Heart right ventricle (tissue), 16 donors: ENCODE measurements around the gene NOVA2. TPM values are rescaled to one million over a fixed set of nuclear protein-coding genes. Genes with fewer than 3 reads are reported as not detected.

Source experiments
- ATAC-seq, 8 donors: fragments of 200-7000 bp; cut with Tn5 transposase; one replicate each; pipeline ENCODE4 v1.9.1; 2020; ENCODE audit warnings: mild to moderate bottlenecking in 8 of 8, moderate library complexity in 8 of 8, moderate number of reproducible peaks in 1 of 8
- DNase-seq, 2 donors: peaks; one replicate each; pipeline ENCODE4 v3.0.0-alpha.2; 2020
- H3K27ac ChIP-seq, 10 donors: fragments of 200-600 bp; sonication (generic) in 2 of 10; one replicate each; pipeline versions ENCODE4 v1.5.0 to v1.8.0; 2020 to 2022; ENCODE audit warnings: mild to moderate bottlenecking in 3 of 10
- H3K27me3 ChIP-seq, 7 donors: fragments of 200-600 bp; one replicate each; pipeline ENCODE4 v1.8.0; 2021 to 2022; ENCODE audit warnings: mild to moderate bottlenecking in 2 of 7
- H3K36me3 ChIP-seq, 9 donors: fragments of 200-600 bp; sonication (generic) in 1 of 9; one replicate each; pipeline versions ENCODE4 v1.5.0 to v1.8.0; 2020 to 2022; ENCODE audit warnings: mild to moderate bottlenecking in 2 of 9
- H3K4me1 ChIP-seq, 9 donors: fragments of 200-600 bp; sonication (generic) in 1 of 9; one replicate each; pipeline versions ENCODE4 v1.5.0 to v1.8.0; 2020 to 2022; ENCODE audit warnings: mild to moderate bottlenecking in 4 of 9
- H3K4me3 ChIP-seq, 10 donors: fragments of 200-600 bp; sonication (generic) in 2 of 10; one replicate each; pipeline versions ENCODE4 v1.5.0 to v1.8.0; 2020 to 2022; ENCODE audit warnings: mild to moderate bottlenecking in 7 of 10, moderate library complexity in 2 of 10
- H3K9me3 ChIP-seq, 11 donors: fragments of 200-600 bp in 10 of 11; sonication (generic) in 2 of 11; one replicate each; pipeline versions ENCODE4 v1.5.0 to v1.8.0; 2013 to 2022; ENCODE audit warnings: mild to moderate bottlenecking in 2 of 11, control low read depth in 1 of 11, moderate library complexity in 1 of 11
- WGBS, 2 donors: extraction: QIAGEN DNeasy Blood & Tissue Kit; methylation state at CpG; one replicate each; pipeline ENCODE4 v1.1.7; 2013; ENCODE audit warnings: inconsistent platforms in 1 of 2; 5-methylcytosine and 5-hydroxymethylcytosine counted together
- intact Hi-C, 10 donors: fragments of 100-400 bp; cut with DNase I; formaldehyde crosslinking; loops; one replicate each; pipeline versions ENCODE4 v1.11.1 to v1.14.2; 2022
- polyA plus RNA-seq, 2 donors: library from polyadenylated mRNA; stranded (reverse); fragments of 200-250 nt; gene quantifications; one replicate each; pipeline ENCODE4 v1.2.3, GENCODE V29; 2013
- total RNA-seq, 10 donors: library from RNA; stranded (reverse); fragmentation: NEBNext Ultra II Directional in 3 of 10; extraction: Animal tissue kit (Norgen Biotek cat#: 25700) in 3 of 10; gene quantifications; one replicate each; pipeline versions ENCODE4 v1.2.1 to v1.2.4, GENCODE V29; 2021 to 2023
- TF ChIP-seq, protein P1 (sequence below), 9 donors: fragments of 200-600 bp; sonication (generic) in 2 of 9; IDR thresholded peaks; one replicate each; pipeline versions ENCODE4 v1.5.0 to v1.8.0; 2021 to 2022; ENCODE audit warnings: antibody characterized with exemption in 9 of 9, mild to moderate bottlenecking in 5 of 9, moderate library complexity in 1 of 9
- donor health status: Arrhythmogenic right ventricular cardiomyopathy.
- donor health status: ischemic (EF 13 %, LVEDD 7.1; RV severe dilation, severe dysfunction).
- donor health status: healthy with polysubstance abuse.
- donor health status: DM: no; HTN: yes; CAD: no.
- donor health status: DM: no; HTN: no; CAD: no.
- donor health status: ischemic (EF 25% LVEDD 6.9; RV normal size, moderate dysfunction).
- donor health status: ischemic (EF 25% LVEDD 5.7; RV mildly dilated, moderate dysfunction).
- donor health status: healthy.
- donor health status: DM: yes; HTN: yes; CAD: no.
- donor health status: Ischemic cardiomyopathy.
- donor health status: ischemic (EF 35%, LVEDD 5.7; RV mildly dilated, moderate dysfunction).
- donor health status: nonischemic (EF 11% LVEDD 7.7; RV severe dilation, severe dysfunction).
- donor health status: DM: yes; HTN: yes; CAD: no.
- donor health status: PGD.
- donor health status: ischemic (EF 29% LVEDD 5.4; RV normal size, mild dysfunction).
- donor health status: nonischemic (EF 23%, LVEDD 6.1; RV moderate dilation, normal function).

Gene NOVA2
- total and polyA plus RNA-seq, 12 donors, result 1.6 to 8.2 (median 5.9) TPM

GRCh38 chr19:46000491-46001246, 27.0 kb upstream of the NOVA2 start:
- intact Hi-C loops, result loop anchor here in 1 of 10 donors (10.0 kb wide), 1 partner anchor 86 kb away; the partner anchor contains the start of gene NANOS2
- Histone ChIP-seq H3K27ac (no peak overlapping the region), H3K9me3 (no peaks in the 10 kb centered on the region), H3K36me3 (peaks cover 0 to 26% (median 0%) of the 10 kb centered on the region in 9 donors), H3K4me1 (peaks cover 3 to 25% (median 14%) of the 10 kb centered on the region in 9 donors), H3K4me3 (no peak overlapping the region), H3K27me3 (peaks cover 0 to 20% (median 0%) of the 10 kb centered on the region in 7 donors)
- WGBS, 2 donors, result 7 to 13% methylated on average over 33 to 34 of the region's 34 CpGs
- TF ChIP-seq, protein P1, sequence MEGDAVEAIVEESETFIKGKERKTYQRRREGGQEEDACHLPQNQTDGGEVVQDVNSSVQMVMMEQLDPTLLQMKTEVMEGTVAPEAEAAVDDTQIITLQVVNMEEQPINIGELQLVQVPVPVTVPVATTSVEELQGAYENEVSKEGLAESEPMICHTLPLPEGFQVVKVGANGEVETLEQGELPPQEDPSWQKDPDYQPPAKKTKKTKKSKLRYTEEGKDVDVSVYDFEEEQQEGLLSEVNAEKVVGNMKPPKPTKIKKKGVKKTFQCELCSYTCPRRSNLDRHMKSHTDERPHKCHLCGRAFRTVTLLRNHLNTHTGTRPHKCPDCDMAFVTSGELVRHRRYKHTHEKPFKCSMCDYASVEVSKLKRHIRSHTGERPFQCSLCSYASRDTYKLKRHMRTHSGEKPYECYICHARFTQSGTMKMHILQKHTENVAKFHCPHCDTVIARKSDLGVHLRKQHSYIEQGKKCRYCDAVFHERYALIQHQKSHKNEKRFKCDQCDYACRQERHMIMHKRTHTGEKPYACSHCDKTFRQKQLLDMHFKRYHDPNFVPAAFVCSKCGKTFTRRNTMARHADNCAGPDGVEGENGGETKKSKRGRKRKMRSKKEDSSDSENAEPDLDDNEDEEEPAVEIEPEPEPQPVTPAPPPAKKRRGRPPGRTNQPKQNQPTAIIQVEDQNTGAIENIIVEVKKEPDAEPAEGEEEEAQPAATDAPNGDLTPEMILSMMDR (IDR thresholded peaks at IDR 0.05), result no peak
- DNase-seq (peak in 1 of 2 donors; percentile 44), ATAC-seq (peak in 6 of 8 donors; percentile 23 to 54 (median 43))

DNA sequence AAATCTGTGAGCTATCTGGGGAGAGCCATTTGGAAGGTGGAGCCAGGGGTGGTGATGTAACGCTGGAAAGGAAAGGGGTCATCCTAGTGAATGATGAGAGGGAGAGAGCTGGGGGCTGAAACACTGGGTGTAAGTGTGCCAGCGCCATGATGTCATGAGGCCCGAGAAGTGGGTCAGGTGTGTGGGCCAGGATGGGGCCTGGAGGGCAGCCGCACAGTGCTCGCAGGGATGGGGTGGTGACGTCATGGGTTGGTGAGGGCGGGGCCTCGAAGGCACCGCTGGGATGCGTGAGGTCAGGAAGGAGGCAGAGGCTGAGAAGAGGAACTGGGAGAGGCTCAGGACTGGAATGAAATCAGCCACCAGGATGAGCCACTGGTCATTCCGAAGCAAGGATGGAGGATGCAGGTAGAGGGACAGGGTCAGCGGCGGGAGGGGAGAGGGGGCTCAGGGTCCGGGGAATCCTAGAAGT, 26.0 kb upstream of the NOVA2 start:
- H3K4me1 ChIP-seq, result peaks cover 3 to 27% (median 16%) of the 10 kb centered on the region in 9 donors
- TF ChIP-seq, protein P1 (IDR thresholded peaks at IDR 0.05), result no peak
- H3K9me3 ChIP-seq, result no peaks in the 10 kb centered on the region
- intact Hi-C loops, result loop anchor here in 3 of 10 donors (5.0 to 10.0 kb wide), 3 partner anchors 72 to 137 kb away; partner anchors contain the start of genes FOXA3 (in 1 of the 3), NANOS2 (in 1 of the 3) and SYMPK (in 1 of the 3)
- DNase-seq, result no peak
- peaks cover 0 to 20% (median 0%) of the 10 kb centered on the region in 7 donors for H3K27me3 ChIP-seq
- H3K27ac ChIP-seq, result no peak overlapping the region
- WGBS, 2 donors, result 12 to 15% methylated on average over 14 of the region's 14 CpGs
- no peak for ATAC-seq
- no peak overlapping the region for H3K4me3 ChIP-seq
- H3K36me3 ChIP-seq, result peaks cover 0 to 22% (median 0%) of the 10 kb centered on the region in 9 donors

GRCh38 chr19:45998834-45999233, 25.2 kb upstream of the NOVA2 start:
- ATAC-seq, result no peak
- no peaks in the 10 kb centered on the region for H3K9me3 ChIP-seq
- 91 to 96% methylated on average over 4 of the region's 4 CpGs for WGBS, 2 donors
- no peak overlapping the region for H3K4me3 ChIP-seq
- H3K27ac ChIP-seq, result no peak overlapping the region
- H3K27me3 ChIP-seq, result peaks cover 0 to 20% (median 0%) of the 10 kb centered on the region in 7 donors
- TF ChIP-seq, protein P1 (IDR thresholded peaks at IDR 0.05), result no peak
- DNase-seq, result no peak
- peaks cover 3 to 32% (median 21%) of the 10 kb centered on the region in 9 donors for H3K4me1 ChIP-seq
- H3K36me3 ChIP-seq, result peaks cover 0 to 22% (median 0%) of the 10 kb centered on the region in 9 donors
- intact Hi-C loops, result loop anchor here in 2 of 10 donors (5.0 kb wide), 2 partner anchors 72 to 137 kb away; partner anchors contain the start of genes FOXA3 (in 1 of the 2) and SYMPK (in 1 of the 2)

DNA sequence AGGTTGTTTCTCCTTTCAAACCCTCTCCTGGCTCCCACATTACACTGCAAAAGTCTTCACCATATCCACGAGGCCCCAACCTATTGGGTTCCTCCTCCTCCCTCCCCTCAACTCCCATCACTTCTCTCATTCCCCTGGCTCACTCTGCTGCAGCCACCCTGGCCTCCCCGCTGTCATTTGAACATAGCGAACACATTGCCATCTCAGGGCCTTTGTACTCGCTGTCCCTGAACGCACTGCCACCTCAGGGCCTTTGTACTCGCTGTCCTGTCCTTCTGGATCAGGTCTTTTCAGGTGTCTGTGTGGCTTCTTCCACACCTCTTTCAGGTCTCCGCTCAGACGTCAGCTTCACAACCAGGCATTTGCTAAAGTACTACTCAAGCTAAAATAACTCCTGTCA, 23.3 kb upstream of the NOVA2 start:
- H3K9me3 ChIP-seq, result no peaks in the 10 kb centered on the region
- no peak overlapping the region for H3K27ac ChIP-seq
- H3K4me3 ChIP-seq, result no peak overlapping the region
- intact Hi-C loops, result loop anchor here in 2 of 10 donors (5.0 kb wide), 2 partner anchors 70 to 135 kb away; partner anchors contain the start of genes FOXA3 (in 1 of the 2) and SYMPK (in 1 of the 2)
- TF ChIP-seq, protein P1 (IDR thresholded peaks at IDR 0.05), result no peak
- peaks cover 3 to 32% (median 21%) of the 10 kb centered on the region in 9 donors for H3K4me1 ChIP-seq
- H3K27me3 ChIP-seq, result peaks cover 0 to 20% (median 0%) of the 10 kb centered on the region in 7 donors
- WGBS, 2 donors, result 80 to 91% methylated on average over 8 of the region's 8 CpGs
- no peak for ATAC-seq
- DNase-seq, result no peak
- H3K36me3 ChIP-seq, result peaks cover 0 to 13% (median 0%) of the 10 kb centered on the region in 9 donors
